ENCODE measurements around the gene NTRK3.
"Not testable (repeated sequence)": the region's sequence is repeated elsewhere in the genome, so short reads cannot be mapped to it uniquely, and the experiment has no call there.

Gene NTRK3

DNA sequence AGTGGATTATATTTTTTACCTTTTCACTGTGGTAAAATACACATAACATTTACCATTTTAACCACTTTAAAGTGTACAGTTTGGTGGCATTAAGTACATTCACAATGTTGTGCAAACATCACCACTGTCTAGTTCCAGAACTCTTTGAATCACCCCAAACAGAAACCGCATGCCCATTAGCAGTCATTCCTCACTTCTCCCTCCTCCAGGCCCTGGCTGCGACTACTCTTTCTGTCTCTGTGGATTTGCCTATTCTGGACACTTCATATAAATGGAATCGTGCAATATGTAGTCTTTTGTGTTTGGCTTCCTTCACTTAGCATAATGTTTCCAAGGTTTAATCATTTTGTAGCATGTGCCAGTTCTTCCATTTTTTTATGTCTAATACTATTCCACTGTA is 409.8 kb downstream of the NTRK3 start:
- Histone ChIP-seq H3K4me3 (ENCODE audit: low read length, poor library complexity, severe bottlenecking) (no peak overlapping the region), H3K36me3 (ENCODE audit: insufficient read depth, low read length) (no peaks in the 10 kb centered on the region), H4K20me1 (ENCODE audit: insufficient read depth, low read length, poor library complexity, severe bottlenecking) (no peaks in the 10 kb centered on the region), H3K4me1 (ENCODE audit: insufficient read depth, low read length, poor library complexity, severe bottlenecking) (no peaks in the 10 kb centered on the region), H3K9ac (ENCODE audit: low read depth, low read length, poor library complexity, severe bottlenecking) (no peak overlapping the region), H3K79me2 (ENCODE audit: insufficient read depth, low read length) (no peaks in the 10 kb centered on the region), H3K4me2 (ENCODE audit: low read depth, low read length, poor library complexity, severe bottlenecking) (no peak overlapping the region), H3K9me3 (ENCODE audit: insufficient read depth, low read depth, low read length) (no peaks in the 10 kb centered on the region), H3F3A (ENCODE audit: low read depth) (no peaks in the 10 kb centered on the region), H2AFZ (ENCODE audit: low read length) (no peak overlapping the region), H3K27me3 (ENCODE audit: insufficient read depth, low read length, poor library complexity, severe bottlenecking) (no peaks in the 10 kb centered on the region), H3K9me2 (replicated peaks; ENCODE audit: low read depth, low read length) (no peaks in the 10 kb centered on the region)
- TF ChIP-seq, protein P1, sequence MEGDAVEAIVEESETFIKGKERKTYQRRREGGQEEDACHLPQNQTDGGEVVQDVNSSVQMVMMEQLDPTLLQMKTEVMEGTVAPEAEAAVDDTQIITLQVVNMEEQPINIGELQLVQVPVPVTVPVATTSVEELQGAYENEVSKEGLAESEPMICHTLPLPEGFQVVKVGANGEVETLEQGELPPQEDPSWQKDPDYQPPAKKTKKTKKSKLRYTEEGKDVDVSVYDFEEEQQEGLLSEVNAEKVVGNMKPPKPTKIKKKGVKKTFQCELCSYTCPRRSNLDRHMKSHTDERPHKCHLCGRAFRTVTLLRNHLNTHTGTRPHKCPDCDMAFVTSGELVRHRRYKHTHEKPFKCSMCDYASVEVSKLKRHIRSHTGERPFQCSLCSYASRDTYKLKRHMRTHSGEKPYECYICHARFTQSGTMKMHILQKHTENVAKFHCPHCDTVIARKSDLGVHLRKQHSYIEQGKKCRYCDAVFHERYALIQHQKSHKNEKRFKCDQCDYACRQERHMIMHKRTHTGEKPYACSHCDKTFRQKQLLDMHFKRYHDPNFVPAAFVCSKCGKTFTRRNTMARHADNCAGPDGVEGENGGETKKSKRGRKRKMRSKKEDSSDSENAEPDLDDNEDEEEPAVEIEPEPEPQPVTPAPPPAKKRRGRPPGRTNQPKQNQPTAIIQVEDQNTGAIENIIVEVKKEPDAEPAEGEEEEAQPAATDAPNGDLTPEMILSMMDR (conservative IDR thresholded peaks at IDR 0.05; ENCODE audit: low read length), result no peak
- no peak for TF ChIP-seq EZH2phosphoT487 (IDR thresholded peaks at IDR 0.05; ENCODE audit: borderline replicate concordance)

DNA sequence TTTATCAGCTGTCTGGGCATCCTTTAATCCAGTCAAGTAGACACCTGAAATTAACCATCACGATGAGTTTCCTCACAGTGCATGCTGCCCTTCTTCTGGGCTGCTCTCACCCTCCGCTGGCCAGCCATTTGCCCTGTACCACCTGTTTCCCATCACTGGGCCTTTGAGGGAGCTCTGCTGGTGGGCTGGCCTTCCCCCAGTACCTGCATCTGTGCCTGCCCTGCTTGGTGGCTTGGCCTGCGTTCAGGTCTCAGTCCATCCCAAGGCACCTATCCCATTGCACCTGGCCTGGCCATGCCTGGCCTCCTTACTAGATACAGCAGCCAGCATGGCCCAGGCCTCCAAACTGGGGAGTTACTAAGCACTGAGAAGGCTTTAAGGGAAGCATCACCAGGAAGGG is 413.2 kb downstream of the NTRK3 start:
- H3K9me2 ChIP-seq (replicated peaks; ENCODE audit: low read depth, low read length), result no peaks in the 10 kb centered on the region
- H3K9me3 ChIP-seq (ENCODE audit: insufficient read depth, low read depth, low read length), result no peaks in the 10 kb centered on the region
- H3K4me2 ChIP-seq (ENCODE audit: low read depth, low read length, poor library complexity, severe bottlenecking), result no peak overlapping the region
- H2AFZ ChIP-seq (ENCODE audit: low read length), result no peak overlapping the region
- H3K4me3 ChIP-seq (ENCODE audit: low read length, poor library complexity, severe bottlenecking), result no peak overlapping the region
- H3F3A ChIP-seq (ENCODE audit: low read depth), result no peaks in the 10 kb centered on the region
- no peaks in the 10 kb centered on the region for H3K27me3 ChIP-seq (ENCODE audit: insufficient read depth, low read length, poor library complexity, severe bottlenecking)
- H4K20me1 ChIP-seq (ENCODE audit: insufficient read depth, low read length, poor library complexity, severe bottlenecking), result no peaks in the 10 kb centered on the region
- TF ChIP-seq, protein P1 (conservative IDR thresholded peaks at IDR 0.05; ENCODE audit: low read length), result no peak
- TF ChIP-seq EZH2phosphoT487 (IDR thresholded peaks at IDR 0.05; ENCODE audit: borderline replicate concordance), result no peak
- no peaks in the 10 kb centered on the region for H3K79me2 ChIP-seq (ENCODE audit: insufficient read depth, low read length)
- no peaks in the 10 kb centered on the region for H3K36me3 ChIP-seq (ENCODE audit: insufficient read depth, low read length)
- H3K4me1 ChIP-seq (ENCODE audit: insufficient read depth, low read length, poor library complexity, severe bottlenecking), result no peaks in the 10 kb centered on the region
- H3K9ac ChIP-seq (ENCODE audit: low read depth, low read length, poor library complexity, severe bottlenecking), result no peak overlapping the region

DNA sequence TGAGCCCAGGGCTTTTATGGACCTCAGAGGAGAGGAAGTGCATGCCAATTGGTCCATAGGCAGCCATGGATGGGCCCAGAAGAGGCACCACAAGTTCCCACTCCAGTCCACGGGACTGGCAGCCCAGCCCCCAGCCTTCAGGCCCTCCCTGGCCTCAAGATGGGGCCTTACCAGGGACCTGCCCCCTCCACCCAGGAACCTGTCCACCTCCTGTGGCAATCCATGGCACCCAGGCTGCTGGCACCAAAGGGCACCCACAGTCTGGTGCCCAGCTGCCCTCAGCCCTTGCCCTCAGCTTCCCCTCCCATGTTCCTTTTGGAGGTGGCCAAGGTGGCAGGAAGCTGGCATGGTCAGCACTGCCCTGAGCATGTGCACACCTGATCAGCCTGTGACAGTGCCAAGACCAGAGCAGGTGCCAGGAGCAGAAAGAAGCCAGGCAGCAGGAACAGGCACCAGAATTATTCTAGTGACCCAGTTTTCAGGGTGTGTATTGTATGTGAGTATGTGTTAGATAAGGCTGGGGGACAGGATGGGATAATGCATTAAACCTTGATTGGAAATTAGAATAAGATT is 415.0 kb downstream of the NTRK3 start:
- no peak for TF ChIP-seq EZH2phosphoT487 (IDR thresholded peaks at IDR 0.05; ENCODE audit: borderline replicate concordance)
- Histone ChIP-seq H2AFZ (ENCODE audit: low read length) (no peak overlapping the region), H3K9me2 (replicated peaks; ENCODE audit: low read depth, low read length) (no peaks in the 10 kb centered on the region), H3K79me2 (ENCODE audit: insufficient read depth, low read length) (no peaks in the 10 kb centered on the region), H3K4me3 (ENCODE audit: low read length, poor library complexity, severe bottlenecking) (no peak overlapping the region), H3K27me3 (ENCODE audit: insufficient read depth, low read length, poor library complexity, severe bottlenecking) (no peaks in the 10 kb centered on the region), H3K36me3 (ENCODE audit: insufficient read depth, low read length) (no peaks in the 10 kb centered on the region), H3K4me2 (ENCODE audit: low read depth, low read length, poor library complexity, severe bottlenecking) (no peak overlapping the region), H3K9ac (ENCODE audit: low read depth, low read length, poor library complexity, severe bottlenecking) (no peak overlapping the region), H3K9me3 (ENCODE audit: insufficient read depth, low read depth, low read length) (no peaks in the 10 kb centered on the region), H3K4me1 (ENCODE audit: insufficient read depth, low read length, poor library complexity, severe bottlenecking) (no peaks in the 10 kb centered on the region), H3F3A (ENCODE audit: low read depth) (no peaks in the 10 kb centered on the region), H4K20me1 (ENCODE audit: insufficient read depth, low read length, poor library complexity, severe bottlenecking) (no peaks in the 10 kb centered on the region)

DNA sequence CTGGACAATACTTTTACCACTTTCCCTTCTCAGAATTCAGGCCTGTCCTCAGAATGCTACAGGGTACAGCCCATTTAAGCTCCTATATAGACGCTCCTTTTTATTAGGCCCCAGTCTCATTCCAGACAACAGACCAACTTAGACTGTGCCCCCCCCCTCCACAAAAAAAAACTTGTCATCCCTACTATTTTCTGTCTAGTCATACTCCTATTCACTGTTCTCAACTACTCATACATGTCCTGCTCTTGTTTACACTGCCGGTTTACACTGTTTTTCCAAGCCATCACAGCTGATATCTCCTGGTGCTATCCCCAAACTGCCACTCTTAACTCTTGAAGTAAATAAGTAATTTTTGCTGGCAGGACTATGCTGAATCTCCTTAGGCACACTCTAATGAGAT is 420.7 kb downstream of the NTRK3 start:
- not testable (repeated sequence) for H2AFZ ChIP-seq (ENCODE audit: low read length); H3F3A ChIP-seq (ENCODE audit: low read depth); H3K4me2 ChIP-seq (ENCODE audit: low read depth, low read length, poor library complexity, severe bottlenecking); H3K79me2 ChIP-seq (ENCODE audit: insufficient read depth, low read length); H3K4me3 ChIP-seq (ENCODE audit: low read length, poor library complexity, severe bottlenecking); H4K20me1 ChIP-seq (ENCODE audit: insufficient read depth, low read length, poor library complexity, severe bottlenecking); H3K9me2 ChIP-seq (replicated peaks; ENCODE audit: low read depth, low read length); H3K9me3 ChIP-seq (ENCODE audit: insufficient read depth, low read depth, low read length); H3K4me1 ChIP-seq (ENCODE audit: insufficient read depth, low read length, poor library complexity, severe bottlenecking); H3K9ac ChIP-seq (ENCODE audit: low read depth, low read length, poor library complexity, severe bottlenecking); H3K27me3 ChIP-seq (ENCODE audit: insufficient read depth, low read length, poor library complexity, severe bottlenecking); H3K36me3 ChIP-seq (ENCODE audit: insufficient read depth, low read length)

DNA sequence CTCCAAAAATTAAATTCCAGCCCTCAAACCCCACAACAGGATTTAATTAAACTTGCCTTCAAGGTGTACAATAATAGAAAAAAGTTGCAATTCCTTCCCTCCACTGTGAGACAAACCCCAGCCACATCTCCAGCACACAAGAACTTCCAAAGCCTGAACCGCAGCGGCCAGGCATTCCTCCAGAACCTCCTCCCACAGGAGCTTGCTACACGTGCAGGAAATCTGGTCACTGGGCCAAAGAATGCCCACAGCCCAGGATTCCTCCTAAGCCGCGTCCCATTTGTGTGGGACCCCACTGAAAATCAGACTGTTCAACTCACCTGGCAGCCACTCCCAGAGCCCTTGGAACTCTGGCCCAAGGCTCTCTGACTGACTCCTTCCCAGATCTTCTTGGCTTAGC is 423.2 kb downstream of the NTRK3 start:
- not testable (repeated sequence) for H3K79me2 ChIP-seq (ENCODE audit: insufficient read depth, low read length); H3K9ac ChIP-seq (ENCODE audit: low read depth, low read length, poor library complexity, severe bottlenecking); H2AFZ ChIP-seq (ENCODE audit: low read length); H3F3A ChIP-seq (ENCODE audit: low read depth); H3K9me3 ChIP-seq (ENCODE audit: insufficient read depth, low read depth, low read length); H3K27me3 ChIP-seq (ENCODE audit: insufficient read depth, low read length, poor library complexity, severe bottlenecking); H3K4me2 ChIP-seq (ENCODE audit: low read depth, low read length, poor library complexity, severe bottlenecking); H3K36me3 ChIP-seq (ENCODE audit: insufficient read depth, low read length); H3K4me1 ChIP-seq (ENCODE audit: insufficient read depth, low read length, poor library complexity, severe bottlenecking); H4K20me1 ChIP-seq (ENCODE audit: insufficient read depth, low read length, poor library complexity, severe bottlenecking); H3K9me2 ChIP-seq (replicated peaks; ENCODE audit: low read depth, low read length); H3K4me3 ChIP-seq (ENCODE audit: low read length, poor library complexity, severe bottlenecking)

All from Loucy (cell line).